IPS-15b (cell line): ENCODE data around the gene GAPDH.

Source experiments
- H3K27me3 ChIP-seq: one replicate; pipeline ENCODE4 v1.6.1; 2013; ENCODE audit warnings: low read length; ENCODE audit not compliant: control insufficient read depth, insufficient read depth
- H3K36me3 ChIP-seq: one replicate; pipeline ENCODE4 v1.6.1; 2013; ENCODE audit warnings: low read length; ENCODE audit not compliant: control insufficient read depth, insufficient read depth
- H3K4me1 ChIP-seq: one replicate; pipeline ENCODE4 v1.6.1; 2013; ENCODE audit warnings: mild to moderate bottlenecking, low read length; ENCODE audit not compliant: control insufficient read depth, insufficient read depth
- H3K4me3 ChIP-seq: one replicate; pipeline ENCODE4 v1.5.1; 2013; ENCODE audit warnings: low read depth, low read length
- H3K9ac ChIP-seq: one replicate; pipeline ENCODE4 v1.6.1; 2013; ENCODE audit warnings: low read depth, mild to moderate bottlenecking, low read length
- H3K9me3 ChIP-seq: one replicate; pipeline ENCODE4 v1.6.1; 2013; ENCODE audit warnings: mild to moderate bottlenecking, low read length; ENCODE audit not compliant: control insufficient read depth, insufficient read depth

GAPDH gene

DNA sequence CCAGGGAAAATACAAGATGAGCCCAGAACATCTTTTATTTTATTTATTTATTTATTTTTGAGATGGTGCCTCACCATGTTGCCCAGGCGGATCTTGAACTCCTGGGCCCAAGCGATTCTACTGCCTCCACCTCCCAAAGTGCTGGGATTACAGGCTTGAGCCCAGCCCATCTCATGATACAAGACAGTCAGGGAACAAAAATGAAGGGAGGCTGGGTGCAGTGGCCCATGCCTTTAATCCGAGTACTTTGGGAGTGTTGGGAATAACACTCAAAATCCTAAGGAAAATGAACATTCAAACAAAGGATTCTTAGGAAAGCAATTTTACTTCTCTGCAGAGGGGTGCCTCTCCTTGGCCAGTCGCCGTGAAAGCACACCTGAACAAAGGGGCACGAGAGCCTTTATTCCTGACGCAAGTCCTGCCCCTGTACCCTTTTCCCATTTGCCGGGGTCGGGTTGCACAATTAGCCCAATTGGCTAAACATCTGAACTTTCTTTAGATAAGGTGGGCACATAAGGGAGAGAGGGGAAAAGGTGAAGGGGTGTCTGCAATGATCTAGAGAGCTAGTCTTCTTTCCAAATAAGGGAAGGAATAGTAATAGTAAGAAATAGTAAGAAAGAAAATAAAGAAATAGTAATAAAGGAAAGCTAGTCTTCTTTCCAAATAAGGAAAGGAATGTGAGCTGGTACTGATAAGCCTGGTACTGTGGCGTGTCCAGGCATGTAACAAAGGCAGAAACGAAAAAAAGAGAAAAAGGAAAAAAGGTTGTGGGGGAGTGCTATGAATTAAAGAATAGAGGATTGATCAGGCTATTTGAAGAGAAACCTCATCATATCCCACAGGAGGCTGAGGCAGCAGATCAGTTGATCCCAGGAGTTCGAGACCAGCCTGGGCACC is 27.0 kb upstream of the GAPDH start:
- Histone ChIP-seq H3K9me3 (no peaks in the 10 kb centered on the region), H3K27me3 (no peaks in the 10 kb centered on the region), H3K4me1 (no peaks in the 10 kb centered on the region), H3K36me3 (peaks cover 18% of the 10 kb centered on the region), H3K9ac (peak overlapping the region; percentile 8), H3K4me3 (no peak overlapping the region)

DNA sequence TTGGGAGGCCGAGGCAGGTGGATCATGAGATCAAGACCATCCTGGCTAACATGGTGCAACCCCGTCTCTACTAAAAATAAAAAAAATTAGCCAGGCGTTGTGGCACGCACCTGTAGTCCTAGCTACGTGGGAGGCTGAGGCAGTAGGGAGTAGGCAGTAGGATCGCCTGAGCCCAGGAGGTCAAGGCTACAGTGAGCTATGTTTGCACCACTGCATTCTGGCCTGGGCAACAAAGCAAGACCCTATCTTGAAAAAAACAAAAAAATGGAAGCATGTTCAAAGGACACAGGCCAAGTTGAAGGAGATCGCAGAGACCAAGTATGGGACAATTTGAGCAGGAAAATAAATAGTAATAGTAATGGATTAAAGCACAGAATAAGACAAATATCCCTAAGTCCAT is 26.2 kb upstream of the GAPDH start:
- H3K4me1 ChIP-seq, result no peaks in the 10 kb centered on the region
- H3K27me3 ChIP-seq, result no peaks in the 10 kb centered on the region
- no peak overlapping the region for H3K4me3 ChIP-seq
- peaks cover 25% of the 10 kb centered on the region for H3K36me3 ChIP-seq
- no peaks in the 10 kb centered on the region for H3K9me3 ChIP-seq
- no peak overlapping the region for H3K9ac ChIP-seq

- Histone ChIP-seq H3K9me3 (no peaks in the 10 kb centered on the region), H3K27me3 (no peaks in the 10 kb centered on the region), H3K36me3 (peaks cover 44% of the 10 kb centered on the region), H3K4me3 (no peak overlapping the region), H3K4me1 (no peaks in the 10 kb centered on the region), H3K9ac (no peak overlapping the region)
These were observed 14.1 kb upstream of the GAPDH start for GRCh38 chr12:6520186-6520585.

- Histone ChIP-seq H3K9ac (no peak overlapping the region), H3K9me3 (no peaks in the 10 kb centered on the region), H3K4me1 (no peaks in the 10 kb centered on the region), H3K27me3 (no peaks in the 10 kb centered on the region), H3K36me3 (peaks cover 50% of the 10 kb centered on the region), H3K4me3 (no peak overlapping the region)
These were observed 12.1 kb upstream of the GAPDH start for GRCh38 chr12:6522193-6522592.

GRCh38 chr12:6523708-6524107 is 10.6 kb upstream of the GAPDH start:
- Histone ChIP-seq H3K4me1 (no peaks in the 10 kb centered on the region), H3K36me3 (peaks cover 57% of the 10 kb centered on the region), H3K9me3 (no peaks in the 10 kb centered on the region), H3K4me3 (no peak overlapping the region), H3K9ac (no peak overlapping the region), H3K27me3 (no peaks in the 10 kb centered on the region)

DNA sequence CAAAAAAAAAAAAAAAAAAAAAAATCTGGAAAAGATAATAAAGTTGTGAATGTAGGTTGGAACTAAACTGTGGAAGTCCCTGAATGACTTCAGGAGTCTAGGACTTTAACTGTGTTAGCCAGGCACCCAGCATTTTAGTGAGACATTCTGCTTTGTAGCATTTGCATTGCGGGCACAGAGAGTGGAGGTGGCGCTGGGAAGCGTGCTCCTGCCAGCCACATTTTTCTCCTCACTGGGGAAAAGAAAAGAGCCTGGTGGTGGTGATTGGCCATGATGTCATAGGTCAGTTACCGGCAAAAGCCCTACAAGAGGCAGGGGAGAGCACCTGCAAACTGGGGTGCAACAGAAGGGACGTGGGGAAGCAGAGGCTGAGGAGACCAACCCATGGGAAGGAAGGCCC is 9.7 kb upstream of the GAPDH start:
- Histone ChIP-seq H3K4me1 (no peaks in the 10 kb centered on the region), H3K9me3 (no peaks in the 10 kb centered on the region), H3K4me3 (no peak overlapping the region), H3K9ac (no peak overlapping the region), H3K36me3 (peaks cover 60% of the 10 kb centered on the region), H3K27me3 (no peaks in the 10 kb centered on the region)

DNA sequence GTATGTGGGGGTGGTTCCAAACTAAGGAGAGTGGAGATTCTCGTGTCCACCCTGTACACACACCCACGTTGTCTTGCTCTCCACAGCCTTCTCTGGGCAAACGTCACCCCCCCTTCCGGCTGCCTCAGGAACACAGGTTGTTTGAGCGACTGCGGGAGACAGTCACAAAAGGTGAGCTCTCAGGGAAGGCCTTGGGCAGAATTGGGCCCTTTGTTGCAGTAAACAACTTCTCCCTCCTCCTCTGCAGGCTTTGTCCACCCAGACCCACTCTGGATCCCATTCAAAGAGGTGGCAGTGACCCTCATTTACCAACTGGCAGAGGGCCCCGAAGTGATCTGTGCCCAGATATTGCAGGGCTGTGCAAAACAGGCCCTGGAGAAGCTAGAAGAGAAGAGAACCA is 8.1 kb upstream of the GAPDH start:
- H3K9me3 ChIP-seq, result no peaks in the 10 kb centered on the region
- no peak overlapping the region for H3K4me3 ChIP-seq
- H3K27me3 ChIP-seq, result no peaks in the 10 kb centered on the region
- H3K4me1 ChIP-seq, result no peaks in the 10 kb centered on the region
- peaks cover 69% of the 10 kb centered on the region for H3K36me3 ChIP-seq
- no peak overlapping the region for H3K9ac ChIP-seq

- Histone ChIP-seq H3K9ac (no peak overlapping the region), H3K4me1 (peaks cover 2% of the 10 kb centered on the region), H3K36me3 (peaks cover 66% of the 10 kb centered on the region), H3K4me3 (no peak overlapping the region), H3K9me3 (no peaks in the 10 kb centered on the region), H3K27me3 (no peaks in the 10 kb centered on the region)
These were observed 7.4 kb upstream of the GAPDH start for GRCh38 chr12:6526766-6527525.

DNA sequence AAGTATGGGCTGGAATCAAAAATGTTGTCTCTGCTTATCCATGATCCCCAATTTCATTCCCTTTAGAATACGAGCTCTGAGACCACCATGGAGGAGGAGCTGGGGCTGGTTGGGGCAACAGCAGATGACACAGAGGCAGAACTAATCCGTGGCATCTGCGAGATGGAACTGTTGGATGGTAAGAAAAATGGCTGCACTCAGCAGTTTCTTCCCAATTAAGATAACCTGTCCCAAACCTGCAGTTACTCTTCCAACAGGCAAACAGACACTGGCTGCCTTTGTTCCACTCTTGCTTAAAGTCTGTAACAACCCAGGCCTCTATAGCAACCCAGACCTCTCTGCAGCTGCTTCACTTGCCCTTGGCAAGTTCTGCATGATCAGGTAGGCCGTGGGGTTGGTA is 6.6 kb upstream of the GAPDH start:
- no peaks in the 10 kb centered on the region for H3K9me3 ChIP-seq
- no peaks in the 10 kb centered on the region for H3K27me3 ChIP-seq
- H3K4me3 ChIP-seq, result no peak overlapping the region
- no peak overlapping the region for H3K9ac ChIP-seq
- H3K36me3 ChIP-seq, result peaks cover 63% of the 10 kb centered on the region
- H3K4me1 ChIP-seq, result peaks cover 9% of the 10 kb centered on the region

- no peaks in the 10 kb centered on the region for H3K9me3 ChIP-seq
- peaks cover 12% of the 10 kb centered on the region for H3K4me1 ChIP-seq
- H3K27me3 ChIP-seq, result no peaks in the 10 kb centered on the region
- H3K36me3 ChIP-seq, result peaks cover 57% of the 10 kb centered on the region
- H3K9ac ChIP-seq, result no peak overlapping the region
- no peak overlapping the region for H3K4me3 ChIP-seq
These were observed 5.6 kb upstream of the GAPDH start for GRCh38 chr12:6528539-6529235.

GRCh38 chr12:6529291-6529737 is 5.0 kb upstream of the GAPDH start:
- Histone ChIP-seq H3K4me3 (no peak overlapping the region), H3K4me1 (peaks cover 12% of the 10 kb centered on the region), H3K9me3 (no peaks in the 10 kb centered on the region), H3K27me3 (no peaks in the 10 kb centered on the region), H3K36me3 (peaks cover 54% of the 10 kb centered on the region), H3K9ac (no peak overlapping the region)
